Measurements from ENCODE around the gene SESN1. TPM values are rescaled to one million over a fixed set of nuclear protein-coding genes. Genes with fewer than 3 reads are reported as not detected.
"Not testable (repeated sequence)": the region's sequence is repeated elsewhere in the genome, so short reads cannot be mapped to it uniquely, and the experiment has no call there.

The SESN1 gene
- polyA plus RNA-seq, 2 donors, result 11.1 to 14.8 TPM

GRCh38 chr6:109121411-109121810 lies 26.8 kb upstream of the SESN1 start:
- Histone ChIP-seq H3K27me3 (ENCODE audit: control insufficient read depth in 1 of 2, insufficient read depth in 2 of 2, low read length in 2 of 2) (no peaks in the 10 kb centered on the region), H3K4me1 (ENCODE audit: control insufficient read depth in 2 of 2, insufficient read depth in 2 of 2, low read length in 1 of 2) (no peaks in the 10 kb centered on the region), H3K36me3 (ENCODE audit: control insufficient read depth in 2 of 2, insufficient read depth in 2 of 2, low read length in 1 of 2) (no peaks in the 10 kb centered on the region), H3K9me3 (ENCODE audit: control insufficient read depth in 2 of 2, insufficient read depth in 1 of 2, low read depth in 1 of 2, low read length in 1 of 2) (no peaks in the 10 kb centered on the region), H3K27ac (ENCODE audit: low read depth in 2 of 2, low read length in 1 of 2) (no peak overlapping the region), H3K4me3 (ENCODE audit: low read depth in 1 of 2, low read length in 2 of 2) (no peak overlapping the region)

- H3K4me1 ChIP-seq (ENCODE audit: control insufficient read depth in 2 of 2, insufficient read depth in 2 of 2, low read length in 1 of 2), result no peaks in the 10 kb centered on the region
- no peak overlapping the region for H3K4me3 ChIP-seq (ENCODE audit: low read depth in 1 of 2, low read length in 2 of 2)
- no peaks in the 10 kb centered on the region for H3K27me3 ChIP-seq (ENCODE audit: control insufficient read depth in 1 of 2, insufficient read depth in 2 of 2, low read length in 2 of 2)
- 72 to 80% methylated on average over 3 of the region's 3 CpGs for WGBS, 2 donors
- H3K36me3 ChIP-seq (ENCODE audit: control insufficient read depth in 2 of 2, insufficient read depth in 2 of 2, low read length in 1 of 2), result no peaks in the 10 kb centered on the region
- no peaks in the 10 kb centered on the region for H3K9me3 ChIP-seq (ENCODE audit: control insufficient read depth in 2 of 2, insufficient read depth in 1 of 2, low read depth in 1 of 2, low read length in 1 of 2)
- no peak overlapping the region for H3K27ac ChIP-seq (ENCODE audit: low read depth in 2 of 2, low read length in 1 of 2)
These were observed 24.3 kb upstream of the SESN1 start for GRCh38 chr6:109118871-109119354.

- Histone ChIP-seq H3K4me1 (ENCODE audit: control insufficient read depth in 2 of 2, insufficient read depth in 2 of 2, low read length in 1 of 2) (no peaks in the 10 kb centered on the region), H3K4me3 (ENCODE audit: low read depth in 1 of 2, low read length in 2 of 2) (no peak overlapping the region), H3K9me3 (ENCODE audit: control insufficient read depth in 2 of 2, insufficient read depth in 1 of 2, low read depth in 1 of 2, low read length in 1 of 2) (no peaks in the 10 kb centered on the region), H3K27ac (ENCODE audit: low read depth in 2 of 2, low read length in 1 of 2) (no peak overlapping the region), H3K36me3 (ENCODE audit: control insufficient read depth in 2 of 2, insufficient read depth in 2 of 2, low read length in 1 of 2) (no peaks in the 10 kb centered on the region), H3K27me3 (ENCODE audit: control insufficient read depth in 1 of 2, insufficient read depth in 2 of 2, low read length in 2 of 2) (no peaks in the 10 kb centered on the region)
- 62 to 64% methylated on average over 5 of the region's 5 CpGs for WGBS, 2 donors
These were observed 23.7 kb upstream of the SESN1 start for GRCh38 chr6:109118337-109118736.

- H3K9me3 ChIP-seq (ENCODE audit: control insufficient read depth in 2 of 2, insufficient read depth in 1 of 2, low read depth in 1 of 2, low read length in 1 of 2), result no peaks in the 10 kb centered on the region
- no peaks in the 10 kb centered on the region for H3K36me3 ChIP-seq (ENCODE audit: control insufficient read depth in 2 of 2, insufficient read depth in 2 of 2, low read length in 1 of 2)
- H3K4me3 ChIP-seq (ENCODE audit: low read depth in 1 of 2, low read length in 2 of 2), result no peak overlapping the region
- H3K27me3 ChIP-seq (ENCODE audit: control insufficient read depth in 1 of 2, insufficient read depth in 2 of 2, low read length in 2 of 2), result no peaks in the 10 kb centered on the region
- no peak overlapping the region for H3K27ac ChIP-seq (ENCODE audit: low read depth in 2 of 2, low read length in 1 of 2)
- WGBS, 2 donors, result 56 to 62% methylated on average over 5 of the region's 5 CpGs
- H3K4me1 ChIP-seq (ENCODE audit: control insufficient read depth in 2 of 2, insufficient read depth in 2 of 2, low read length in 1 of 2), result no peaks in the 10 kb centered on the region
These were observed 22.8 kb upstream of the SESN1 start for GRCh38 chr6:109117346-109118035.

- H3K27ac ChIP-seq (ENCODE audit: low read depth in 2 of 2, low read length in 1 of 2); H3K4me1 ChIP-seq (ENCODE audit: control insufficient read depth in 2 of 2, insufficient read depth in 2 of 2, low read length in 1 of 2); H3K36me3 ChIP-seq (ENCODE audit: control insufficient read depth in 2 of 2, insufficient read depth in 2 of 2, low read length in 1 of 2); H3K4me3 ChIP-seq (ENCODE audit: low read depth in 1 of 2, low read length in 2 of 2); H3K27me3 ChIP-seq (ENCODE audit: control insufficient read depth in 1 of 2, insufficient read depth in 2 of 2, low read length in 2 of 2); H3K9me3 ChIP-seq (ENCODE audit: control insufficient read depth in 2 of 2, insufficient read depth in 1 of 2, low read depth in 1 of 2, low read length in 1 of 2): not testable (repeated sequence)
- WGBS, 2 donors, result 75 to 84% methylated on average over 3 of the region's 3 CpGs
These were observed 18.0 kb upstream of the SESN1 start for GRCh38 chr6:109112663-109113062.

GRCh38 chr6:109109663-109110062 lies 15.0 kb upstream of the SESN1 start:
- not testable (repeated sequence) for H3K36me3 ChIP-seq (ENCODE audit: control insufficient read depth in 2 of 2, insufficient read depth in 2 of 2, low read length in 1 of 2); H3K9me3 ChIP-seq (ENCODE audit: control insufficient read depth in 2 of 2, insufficient read depth in 1 of 2, low read depth in 1 of 2, low read length in 1 of 2); H3K4me3 ChIP-seq (ENCODE audit: low read depth in 1 of 2, low read length in 2 of 2); H3K27ac ChIP-seq (ENCODE audit: low read depth in 2 of 2, low read length in 1 of 2); H3K4me1 ChIP-seq (ENCODE audit: control insufficient read depth in 2 of 2, insufficient read depth in 2 of 2, low read length in 1 of 2); H3K27me3 ChIP-seq (ENCODE audit: control insufficient read depth in 1 of 2, insufficient read depth in 2 of 2, low read length in 2 of 2)
- 91 to 93% methylated on average over 8 of the region's 8 CpGs for WGBS, 2 donors

- 87 to 88% methylated on average over 5 of the region's 5 CpGs for WGBS, 2 donors
These were observed 11.0 kb upstream of the SESN1 start for GRCh38 chr6:109105681-109106080.

GRCh38 chr6:109104512-109104911 lies 9.9 kb upstream of the SESN1 start:
- H3K27me3 ChIP-seq (ENCODE audit: control insufficient read depth in 1 of 2, insufficient read depth in 2 of 2, low read length in 2 of 2), result no peaks in the 10 kb centered on the region
- WGBS, 2 donors, result 94% methylated on average over 3 of the region's 3 CpGs
- no peaks in the 10 kb centered on the region for H3K4me1 ChIP-seq (ENCODE audit: control insufficient read depth in 2 of 2, insufficient read depth in 2 of 2, low read length in 1 of 2)
- H3K27ac ChIP-seq (ENCODE audit: low read depth in 2 of 2, low read length in 1 of 2), result no peak overlapping the region
- no peak overlapping the region for H3K4me3 ChIP-seq (ENCODE audit: low read depth in 1 of 2, low read length in 2 of 2)
- H3K9me3 ChIP-seq (ENCODE audit: control insufficient read depth in 2 of 2, insufficient read depth in 1 of 2, low read depth in 1 of 2, low read length in 1 of 2), result no peaks in the 10 kb centered on the region
- H3K36me3 ChIP-seq (ENCODE audit: control insufficient read depth in 2 of 2, insufficient read depth in 2 of 2, low read length in 1 of 2), result no peaks in the 10 kb centered on the region

More at GRCh38 chr6:109105681-109106080, 11.0 kb upstream of the SESN1 start:
- no peaks in the 10 kb centered on the region for H3K36me3 ChIP-seq (ENCODE audit: control insufficient read depth in 2 of 2, insufficient read depth in 2 of 2, low read length in 1 of 2)
- H3K9me3 ChIP-seq (ENCODE audit: control insufficient read depth in 2 of 2, insufficient read depth in 1 of 2, low read depth in 1 of 2, low read length in 1 of 2), result no peaks in the 10 kb centered on the region
- no peak overlapping the region for H3K4me3 ChIP-seq (ENCODE audit: low read depth in 1 of 2, low read length in 2 of 2)
- H3K27ac ChIP-seq (ENCODE audit: low read depth in 2 of 2, low read length in 1 of 2), result no peak overlapping the region
- no peaks in the 10 kb centered on the region for H3K4me1 ChIP-seq (ENCODE audit: control insufficient read depth in 2 of 2, insufficient read depth in 2 of 2, low read length in 1 of 2)
- H3K27me3 ChIP-seq (ENCODE audit: control insufficient read depth in 1 of 2, insufficient read depth in 2 of 2, low read length in 2 of 2), result no peaks in the 10 kb centered on the region

- Histone ChIP-seq H3K27ac (ENCODE audit: low read depth in 2 of 2, low read length in 1 of 2) (no peak overlapping the region), H3K27me3 (ENCODE audit: control insufficient read depth in 1 of 2, insufficient read depth in 2 of 2, low read length in 2 of 2) (no peaks in the 10 kb centered on the region)
These were observed 9.3 kb upstream of the SESN1 start for GRCh38 chr6:109103942-109104341.

GRCh38 chr6:109102762-109103161 lies 8.1 kb upstream of the SESN1 start:
- no peak overlapping the region for H3K27ac ChIP-seq (ENCODE audit: low read depth in 2 of 2, low read length in 1 of 2)
- H3K36me3 ChIP-seq (ENCODE audit: control insufficient read depth in 2 of 2, insufficient read depth in 2 of 2, low read length in 1 of 2), result no peaks in the 10 kb centered on the region
- H3K4me3 ChIP-seq (ENCODE audit: low read depth in 1 of 2, low read length in 2 of 2), result no peak overlapping the region
- H3K9me3 ChIP-seq (ENCODE audit: control insufficient read depth in 2 of 2, insufficient read depth in 1 of 2, low read depth in 1 of 2, low read length in 1 of 2), result no peaks in the 10 kb centered on the region
- no peaks in the 10 kb centered on the region for H3K27me3 ChIP-seq (ENCODE audit: control insufficient read depth in 1 of 2, insufficient read depth in 2 of 2, low read length in 2 of 2)
- H3K4me1 ChIP-seq (ENCODE audit: control insufficient read depth in 2 of 2, insufficient read depth in 2 of 2, low read length in 1 of 2), result no peaks in the 10 kb centered on the region
- WGBS, 2 donors, result 54 to 77% methylated on average over 1 of the region's 1 CpG

More at GRCh38 chr6:109103942-109104341, 9.3 kb upstream of the SESN1 start:
- Histone ChIP-seq H3K9me3 (ENCODE audit: control insufficient read depth in 2 of 2, insufficient read depth in 1 of 2, low read depth in 1 of 2, low read length in 1 of 2) (no peaks in the 10 kb centered on the region), H3K4me1 (ENCODE audit: control insufficient read depth in 2 of 2, insufficient read depth in 2 of 2, low read length in 1 of 2) (no peaks in the 10 kb centered on the region), H3K36me3 (ENCODE audit: control insufficient read depth in 2 of 2, insufficient read depth in 2 of 2, low read length in 1 of 2) (no peaks in the 10 kb centered on the region), H3K4me3 (ENCODE audit: low read depth in 1 of 2, low read length in 2 of 2) (no peak overlapping the region)
